ENCODE results near the gene ST6GALNAC5.

Gene ST6GALNAC5

DNA sequence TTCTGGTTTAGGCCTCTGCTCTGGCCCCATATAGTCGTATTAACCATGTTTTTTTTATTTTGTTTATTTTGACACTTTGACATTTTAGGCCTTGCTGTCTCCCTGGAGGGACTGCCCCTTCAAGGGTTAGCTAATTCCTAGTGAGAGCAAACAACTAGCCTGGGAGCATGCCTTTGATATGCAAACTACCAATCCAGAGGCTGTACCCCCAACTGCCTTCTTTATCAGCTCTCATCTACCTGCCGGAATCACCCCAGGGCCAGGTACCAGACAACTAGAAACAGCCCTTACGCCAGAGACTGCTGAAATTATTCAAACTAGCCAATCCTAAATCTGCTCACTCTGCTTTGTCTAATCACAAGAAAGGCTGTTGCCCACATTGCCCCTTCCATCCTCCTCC, 13.0 kb upstream of the ST6GALNAC5 start:
- no peak for TF ChIP-seq GATA1 (IDR thresholded peaks at IDR 0.05; ENCODE audit: low read depth, low read length)
- no peak for TF ChIP-seq POLR2A (IDR thresholded peaks at IDR 0.05; ENCODE audit: low read length)
- no peak for DNase-seq

DNA sequence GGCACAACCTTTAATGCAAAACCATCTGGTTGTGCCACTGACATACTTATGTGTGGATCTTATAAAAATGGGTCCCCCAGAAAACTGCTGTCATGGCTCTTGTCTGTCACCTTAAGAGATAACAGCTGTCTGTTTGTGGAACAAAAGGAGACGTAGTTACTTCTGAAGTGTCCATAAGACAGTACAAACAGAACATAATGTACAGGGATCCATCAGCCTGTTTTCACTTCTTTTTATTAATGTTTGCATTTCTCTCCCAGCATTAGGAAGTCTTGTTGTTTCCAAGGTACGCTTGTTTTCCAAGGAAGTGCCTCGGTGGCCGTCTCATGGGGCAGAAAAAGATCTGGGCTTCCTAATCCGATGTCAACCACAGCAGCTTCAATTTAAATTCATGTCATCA, 11.2 kb upstream of the ST6GALNAC5 start:
- TF ChIP-seq GATA1 (IDR thresholded peaks at IDR 0.05; ENCODE audit: low read depth, low read length) = no peak
- no peak for TF ChIP-seq POLR2A (IDR thresholded peaks at IDR 0.05; ENCODE audit: low read length)
- no peak for DNase-seq

DNA sequence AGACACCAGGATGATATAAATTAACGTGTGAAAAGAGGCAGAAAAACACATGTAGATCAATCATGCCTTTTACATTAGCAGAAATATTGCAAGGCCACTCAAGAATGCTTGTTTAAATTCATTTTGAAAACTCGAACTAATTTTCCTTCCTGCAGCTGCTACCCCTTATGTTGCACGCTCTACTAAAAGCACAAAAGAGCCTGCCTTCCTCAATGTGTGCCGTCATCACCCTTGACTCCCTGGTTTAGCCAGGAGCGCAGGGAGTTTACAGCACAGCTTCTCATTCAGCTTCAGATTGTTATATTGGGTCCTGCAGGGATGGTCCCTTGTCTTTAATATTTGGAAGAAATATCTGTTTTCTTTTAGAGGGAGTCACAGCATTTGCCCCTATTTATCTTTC, 10.1 kb upstream of the ST6GALNAC5 start:
- TF ChIP-seq GATA1 (IDR thresholded peaks at IDR 0.05; ENCODE audit: low read depth, low read length) (no peak), POLR2A (IDR thresholded peaks at IDR 0.05; ENCODE audit: low read length) (no peak)
- no peak for DNase-seq

DNA sequence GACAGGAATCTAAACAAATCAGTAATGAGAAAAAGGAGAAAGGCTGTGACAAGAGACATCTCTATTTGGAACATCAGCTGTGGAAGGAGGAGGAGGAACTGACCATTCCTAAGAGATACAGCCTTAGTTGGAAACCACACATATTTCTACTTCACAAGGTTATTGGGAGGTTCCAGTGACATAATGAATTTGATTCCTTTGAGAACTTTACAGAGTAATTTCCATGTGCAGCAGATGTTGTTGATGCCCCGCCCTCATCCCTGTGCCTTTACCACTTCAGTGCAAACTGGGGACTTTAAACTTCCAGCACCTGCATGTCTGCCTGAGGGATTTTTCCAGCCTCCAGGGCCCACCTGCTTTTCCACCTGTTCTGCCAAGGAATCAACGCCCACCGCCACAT, 9.3 kb upstream of the ST6GALNAC5 start:
- DNase-seq = no peak
- TF ChIP-seq GATA1 (IDR thresholded peaks at IDR 0.05; ENCODE audit: low read depth, low read length) = no peak
- TF ChIP-seq POLR2A (IDR thresholded peaks at IDR 0.05; ENCODE audit: low read length) = no peak

DNA sequence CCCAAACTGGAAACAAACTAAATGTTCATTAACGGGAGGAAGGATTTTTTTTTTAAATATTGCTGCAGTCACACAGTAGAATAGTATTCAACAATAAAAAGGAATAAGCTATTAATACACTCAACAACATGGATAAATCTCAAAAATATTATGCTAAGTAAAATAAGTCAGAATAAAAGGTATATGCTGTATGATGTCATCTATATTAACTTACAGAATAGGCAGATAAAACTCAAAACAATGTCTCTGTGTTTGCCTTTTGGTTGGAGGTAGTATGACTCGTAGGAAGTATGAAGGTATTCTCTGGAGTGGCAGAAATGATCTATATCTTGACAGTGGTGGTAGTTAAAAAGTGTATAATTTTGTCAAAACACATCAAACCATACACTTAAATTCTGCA, 6.1 kb upstream of the ST6GALNAC5 start:
- TF ChIP-seq GATA1 (IDR thresholded peaks at IDR 0.05; ENCODE audit: low read depth, low read length) (no peak), POLR2A (IDR thresholded peaks at IDR 0.05; ENCODE audit: low read length) (no peak)
- DNase-seq = no peak

DNA sequence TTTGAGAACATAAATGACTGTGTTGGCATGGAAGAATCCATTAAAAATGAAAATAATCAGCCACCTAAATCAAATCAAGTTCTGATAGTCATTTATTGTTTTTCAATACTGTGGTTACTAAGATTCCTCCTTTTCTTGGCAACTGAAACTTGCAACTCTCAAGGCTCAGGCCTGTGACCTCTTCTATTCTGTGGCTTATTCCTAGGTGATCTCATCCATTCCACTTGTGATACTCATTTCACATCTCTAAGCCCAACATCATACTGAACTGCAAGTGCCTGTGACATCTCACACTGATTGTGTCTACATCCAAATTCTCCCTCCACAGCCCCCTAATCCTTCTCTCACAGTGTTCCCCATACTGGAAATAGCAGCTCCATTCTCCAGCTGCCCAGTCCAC, 4.8 kb upstream of the ST6GALNAC5 start:
- DNase-seq = no peak
- no peak for TF ChIP-seq POLR2A (IDR thresholded peaks at IDR 0.05; ENCODE audit: low read length)
- TF ChIP-seq GATA1 (IDR thresholded peaks at IDR 0.05; ENCODE audit: low read depth, low read length) = no peak

DNA sequence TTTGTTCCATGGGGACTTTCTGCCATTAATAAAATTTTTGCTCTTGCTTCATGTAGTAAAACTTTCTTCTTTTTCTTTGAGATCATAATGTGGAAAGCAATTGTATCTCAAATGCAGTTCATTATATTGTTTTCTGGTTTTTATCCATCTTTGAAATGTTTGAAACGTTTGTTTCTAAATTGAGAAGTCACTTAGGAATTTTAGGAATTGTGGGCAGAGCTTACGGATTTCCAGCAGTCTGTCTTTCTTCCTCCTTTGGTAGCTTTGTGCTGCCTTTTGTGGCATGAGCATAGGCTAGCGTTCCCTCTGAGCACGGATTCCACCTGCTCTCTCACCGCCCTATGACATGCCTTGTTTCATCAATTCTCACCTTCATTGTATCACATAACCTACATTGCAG, 2.9 kb upstream of the ST6GALNAC5 start:
- DNase-seq = no peak
- TF ChIP-seq POLR2A (IDR thresholded peaks at IDR 0.05; ENCODE audit: low read length) (no peak), GATA1 (IDR thresholded peaks at IDR 0.05; ENCODE audit: low read depth, low read length) (no peak)

DNA sequence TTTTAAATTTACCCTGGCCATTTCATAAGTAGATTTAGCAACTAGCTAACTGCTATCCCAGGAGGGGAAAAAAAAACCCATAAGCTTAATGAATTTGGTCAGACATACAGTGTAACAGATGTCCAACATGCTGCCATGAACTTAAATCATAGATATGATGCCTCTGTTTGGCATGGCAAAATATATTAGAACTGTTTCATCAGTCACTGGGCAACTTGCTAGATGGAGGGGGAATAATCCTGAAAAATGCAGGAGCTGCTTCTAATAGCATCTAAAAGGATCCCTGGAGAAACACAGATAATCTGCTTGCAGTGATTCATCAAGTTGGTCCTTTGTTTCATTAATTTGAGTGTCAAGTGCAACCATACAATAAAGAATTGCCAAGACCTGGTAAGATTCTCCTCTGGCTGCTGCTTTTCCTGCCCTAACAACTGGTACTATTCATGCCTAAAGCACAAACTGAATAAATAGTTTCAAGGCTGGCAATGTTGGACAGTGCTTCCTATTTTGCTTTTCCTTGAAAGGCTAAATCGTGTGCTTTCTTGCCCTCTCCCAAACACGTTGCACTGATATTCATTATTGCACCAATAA, 1.5 kb upstream of the ST6GALNAC5 start:
- DNase-seq = no peak
- no peak for TF ChIP-seq GATA1 (IDR thresholded peaks at IDR 0.05; ENCODE audit: low read depth, low read length)
- TF ChIP-seq POLR2A (IDR thresholded peaks at IDR 0.05; ENCODE audit: low read length) = no peak

DNA sequence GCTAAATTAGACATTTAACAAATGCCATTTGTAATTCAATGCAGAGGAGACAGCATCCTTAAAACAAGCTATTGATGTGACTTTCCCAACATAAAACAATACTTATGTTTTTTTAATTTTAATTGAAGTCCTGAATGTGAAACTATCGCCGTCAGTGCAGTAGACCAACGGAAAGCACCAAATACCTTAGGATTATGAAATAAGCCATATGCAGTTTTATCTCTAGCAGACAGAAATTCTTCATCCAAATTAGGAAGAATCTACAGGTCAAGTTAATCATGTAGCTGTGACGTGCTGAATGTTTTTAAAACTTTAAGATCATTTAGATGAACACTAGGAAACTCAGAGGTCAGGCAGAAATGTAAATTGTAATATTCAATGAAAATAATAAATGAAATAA, 714 bp upstream of the ST6GALNAC5 start:
- TF ChIP-seq GATA1 (IDR thresholded peaks at IDR 0.05; ENCODE audit: low read depth, low read length) (no peak), POLR2A (IDR thresholded peaks at IDR 0.05; ENCODE audit: low read length) (no peak)
- DNase-seq = no peak

DNA sequence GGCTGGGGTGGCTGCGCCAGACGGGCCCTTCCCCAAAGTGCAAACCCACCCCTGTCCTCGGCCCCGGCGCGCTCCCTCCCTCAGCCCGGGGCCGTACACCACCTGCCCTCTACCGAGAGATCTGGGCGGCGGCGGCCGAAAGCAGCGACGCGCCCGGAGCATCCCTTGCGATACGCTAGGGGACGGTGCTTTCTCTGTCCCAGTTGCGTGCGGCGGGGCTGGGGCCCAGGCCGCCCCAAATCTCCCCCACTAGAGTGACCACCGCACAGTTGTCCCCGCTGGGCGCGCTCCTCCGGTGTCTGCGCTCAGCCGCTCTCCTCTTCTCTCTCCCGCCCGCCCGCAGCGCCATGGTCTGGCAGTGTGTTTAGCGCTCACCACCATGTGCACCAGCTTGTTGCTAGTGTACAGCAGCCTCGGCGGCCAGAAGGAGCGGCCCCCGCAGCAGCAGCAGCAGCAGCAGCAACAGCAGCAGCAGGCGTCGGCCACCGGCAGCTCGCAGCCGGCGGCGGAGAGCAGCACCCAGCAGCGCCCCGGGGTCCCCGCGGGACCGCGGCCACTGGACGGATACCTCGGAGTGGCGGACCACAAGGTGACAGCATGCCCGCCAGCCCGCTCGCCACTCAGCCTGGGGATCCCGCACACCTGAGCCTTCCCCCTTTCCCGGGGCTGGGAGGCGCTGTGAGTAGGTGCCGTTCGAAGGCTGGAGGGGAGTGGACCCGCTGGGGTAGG, 1.0 kb downstream of the ST6GALNAC5 start:
- no peak for TF ChIP-seq POLR2A (IDR thresholded peaks at IDR 0.05; ENCODE audit: low read length)
- no peak for TF ChIP-seq GATA1 (IDR thresholded peaks at IDR 0.05; ENCODE audit: low read depth, low read length)
- DNase-seq = peak; percentile 1 to 33

DNA sequence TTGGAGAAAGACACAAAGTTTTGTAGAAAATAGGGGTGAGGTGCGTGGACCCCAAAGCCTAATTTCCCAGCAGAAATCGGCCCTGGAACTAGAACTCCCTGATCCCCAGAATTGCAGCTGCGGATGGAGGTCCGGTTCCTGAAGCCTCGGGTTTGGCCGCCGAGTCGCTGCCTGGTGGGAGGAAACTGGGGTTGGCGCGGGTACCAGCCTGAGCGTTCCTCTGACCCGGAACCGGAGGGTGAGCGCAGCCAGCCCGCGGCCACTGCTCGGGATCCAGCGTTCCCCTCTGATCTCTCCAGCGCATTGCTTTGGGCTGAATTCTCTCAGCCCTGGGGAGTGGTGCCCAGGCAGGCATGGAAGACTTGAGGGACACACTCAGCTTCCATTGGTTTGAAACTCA, 1.6 kb downstream of the ST6GALNAC5 start:
- no peak for DNase-seq
- TF ChIP-seq GATA1 (IDR thresholded peaks at IDR 0.05; ENCODE audit: low read depth, low read length) (no peak), POLR2A (IDR thresholded peaks at IDR 0.05; ENCODE audit: low read length) (no peak)

DNA sequence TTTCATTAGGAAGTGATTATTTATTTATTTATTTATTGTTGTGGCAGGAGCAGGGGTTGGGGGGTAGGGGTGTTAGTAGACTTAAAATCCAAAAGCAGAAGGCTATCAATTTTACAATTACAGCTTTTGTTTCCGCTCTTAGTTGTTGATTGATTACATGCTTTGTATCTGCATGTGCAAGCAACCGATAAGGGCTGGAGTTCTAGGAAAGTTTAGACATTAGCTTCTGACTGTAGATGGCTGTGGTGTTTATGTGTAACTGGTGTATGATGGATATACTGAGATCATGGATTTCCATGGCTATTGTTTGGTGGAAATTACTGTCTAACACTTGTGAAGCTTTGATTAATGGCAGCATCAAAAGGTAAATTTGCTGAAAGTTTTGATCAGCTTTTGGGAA, 2.8 kb downstream of the ST6GALNAC5 start:
- TF ChIP-seq POLR2A (IDR thresholded peaks at IDR 0.05; ENCODE audit: low read length) (no peak), GATA1 (IDR thresholded peaks at IDR 0.05; ENCODE audit: low read depth, low read length) (no peak)
- DNase-seq = peak; percentile 3 to 45

DNA sequence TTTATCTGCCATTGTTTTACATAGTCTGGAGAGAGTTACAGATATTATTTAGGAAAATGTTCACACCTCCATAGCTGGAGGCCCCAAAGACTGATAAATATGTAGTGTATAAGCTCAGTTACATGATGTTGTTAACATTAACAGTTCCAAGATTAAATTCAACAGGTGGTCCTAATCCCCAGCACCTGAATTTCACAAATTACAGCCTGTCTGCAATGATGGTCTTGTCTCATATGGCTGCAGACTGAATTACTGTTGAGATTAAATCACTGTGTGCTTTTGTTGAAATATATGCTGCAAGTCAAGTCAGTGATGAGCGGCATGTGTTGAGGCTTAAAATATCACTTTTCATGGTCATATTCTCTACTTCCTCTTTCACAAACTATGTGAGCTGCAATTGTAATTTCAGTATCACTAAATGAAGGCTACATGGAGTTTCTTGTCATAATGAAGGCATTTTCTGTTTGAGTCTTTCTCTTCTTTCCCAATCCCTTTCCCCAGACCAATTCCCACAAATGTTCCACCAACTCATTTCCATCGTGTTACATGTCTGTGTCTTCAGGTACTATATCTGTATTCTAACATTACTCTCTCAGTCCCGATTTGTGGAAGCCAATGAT, 4.2 kb downstream of the ST6GALNAC5 start:
- no peak for TF ChIP-seq GATA1 (IDR thresholded peaks at IDR 0.05; ENCODE audit: low read depth, low read length)
- no peak for TF ChIP-seq POLR2A (IDR thresholded peaks at IDR 0.05; ENCODE audit: low read length)
- no peak for DNase-seq

DNA sequence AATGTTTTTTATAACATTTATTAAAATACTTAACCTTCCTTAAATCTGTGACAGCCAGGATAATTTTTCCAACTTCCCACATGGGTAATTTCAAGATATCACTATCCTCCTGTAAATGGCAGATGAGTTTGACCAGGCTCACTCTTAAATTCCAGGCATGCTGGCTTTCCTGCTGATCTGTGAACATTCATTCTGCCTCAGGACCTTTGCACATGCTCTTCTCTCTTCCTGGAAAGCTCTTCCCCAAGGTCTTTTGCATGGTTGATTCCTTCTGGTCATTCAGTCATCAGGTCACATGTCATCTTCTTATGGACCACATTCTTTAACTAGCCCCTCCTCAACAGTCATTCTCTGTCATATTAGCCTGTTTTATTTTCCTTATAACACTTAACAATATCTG, 5.7 kb downstream of the ST6GALNAC5 start:
- no peak for TF ChIP-seq GATA1 (IDR thresholded peaks at IDR 0.05; ENCODE audit: low read depth, low read length)
- TF ChIP-seq POLR2A (IDR thresholded peaks at IDR 0.05; ENCODE audit: low read length) = no peak
- DNase-seq = no peak
